Tongue (tissue), 2 donors: ENCODE measurements around the gene SIAE. TPM values are rescaled to one million over a fixed set of nuclear protein-coding genes. Genes with fewer than 3 reads are reported as not detected.

ENCODE experiments used
- small RNA-seq: library from RNA; depleted of rRNA; stranded (forward); fragments of <200 nt; gene quantifications from one replicate; pipeline ENCODE3, GENCODE V24; 2014; ENCODE audit warnings: low replicate concordance
- total RNA-seq: library from RNA; depleted of rRNA; stranded (reverse); fragments of >200 nt; gene quantifications from one replicate; pipeline ENCODE4 v1.2.3, GENCODE V29; 2014

Gene SIAE
- total RNA-seq, 1 donor from 2014 or later = 7.2 TPM

Small RNA genes within 50 kb of the gene (small RNA-seq; reads per million reads assigned to genes)
- not detected for gene RNA5SP352

Other genes with a start within 250 kb of the SIAE start
- gene OR8B4, start 248.9 kb downstream of the SIAE start, total RNA-seq = not detected
- gene OR8B8, start 228.0 kb downstream of the SIAE start, total RNA-seq = not detected
- not detected for gene OR8B12, start 130.1 kb downstream of the SIAE start, total RNA-seq
- not detected for gene OR8A1, start 103.7 kb downstream of the SIAE start, total RNA-seq
- gene PANX3, start 62.3 kb downstream of the SIAE start, total RNA-seq = not detected
- gene TBRG1, start 50.9 kb downstream of the SIAE start, total RNA-seq = 24.0 TPM
- 4.5 TPM for gene SPA17, start 165 bp upstream of the SIAE start, total RNA-seq
- gene NRGN, start 66.2 kb upstream of the SIAE start, total RNA-seq = 2.9 TPM
- not detected for gene VSIG2, start 78.5 kb upstream of the SIAE start, total RNA-seq
- 24.0 TPM for gene ESAM, start 88.6 kb upstream of the SIAE start, total RNA-seq
- 21.7 TPM for gene MSANTD2, start 126.7 kb upstream of the SIAE start, total RNA-seq
- gene ROBO3, start 191.7 kb upstream of the SIAE start, total RNA-seq = 10.8 TPM
- 23.3 TPM for gene ROBO4, start 224.1 kb upstream of the SIAE start, total RNA-seq
- gene HEPN1, start 245.5 kb upstream of the SIAE start, total RNA-seq = not detected